GM21737 (cell line): Measurements from ENCODE around the gene CLDN6.
A peak's percentile ranks its signal among the peaks of the same experiment; 100 is the strongest.
"Not testable (repeated sequence)": the region's sequence is repeated elsewhere in the genome, so short reads cannot be mapped to it uniquely, and the experiment has no call there.

ENCODE experiments used
- ATAC-seq: cut with Tn5 transposase; IDR thresholded peaks from one replicate; pipeline ENCODE4 v1.9.1; 2021; ENCODE audit warnings: mild to moderate bottlenecking, moderate library complexity; ENCODE audit not compliant: unreplicated experiment

Gene CLDN6

GRCh38 chr16:3017794-3018506 is at the start of gene CLDN6:
TSS of gene CLDN6 (minus strand) at chr16:3018183. CDS start at chr16:3016021, 2,162 bp downstream.
- no peak for ATAC-seq

- ATAC-seq = no peak
These were observed 48.4 kb upstream of the CLDN6 start for GRCh38 chr16:3066440-3066748.

GRCh38 chr16:3065742-3066439 is 47.9 kb upstream of the CLDN6 start:
- no peak for ATAC-seq

GRCh38 chr16:3065069-3065741 is 47.2 kb upstream of the CLDN6 start, which contains the start of gene IL32:
TSS of gene IL32 (plus strand) at chr16:3065640. CDS start at chr16:3065812, 172 bp downstream.
- no peak for ATAC-seq

- no peak for ATAC-seq
These were observed 45.8 kb upstream of the CLDN6 start for GRCh38 chr16:3063625-3064386.

- no peak for ATAC-seq
These were observed 44.6 kb upstream of the CLDN6 start for GRCh38 chr16:3062553-3062952.

GRCh38 chr16:3060339-3061127 is 42.5 kb upstream of the CLDN6 start:
- no peak for ATAC-seq

GRCh38 chr16:3059723-3060242 is 41.8 kb upstream of the CLDN6 start:
- peak; percentile 4 for ATAC-seq

- ATAC-seq = peak; percentile 74
These were observed 41.2 kb upstream of the CLDN6 start for GRCh38 chr16:3059041-3059722.

- no peak for ATAC-seq
These were observed 40.4 kb upstream of the CLDN6 start for GRCh38 chr16:3058139-3059030.

GRCh38 chr16:3057181-3058138 is 39.5 kb upstream of the CLDN6 start:
- ATAC-seq = no peak

- no peak for ATAC-seq
These were observed 38.6 kb upstream of the CLDN6 start for GRCh38 chr16:3056336-3057180.

GRCh38 chr16:3055734-3056115 is 37.7 kb upstream of the CLDN6 start:
- ATAC-seq = not testable (repeated sequence)

- no peak for ATAC-seq
These were observed 37.2 kb upstream of the CLDN6 start for GRCh38 chr16:3054965-3055733.

- not testable (repeated sequence) for ATAC-seq
These were observed 35.3 kb upstream of the CLDN6 start for GRCh38 chr16:3053330-3053710.
